Measurements from ENCODE around the gene SSTR3.
A peak's percentile ranks its signal among the peaks of the same experiment; 100 is the strongest.
"Not testable (repeated sequence)": the region's sequence is repeated elsewhere in the genome, so short reads cannot be mapped to it uniquely, and the experiment has no call there.

SSTR3 gene

GRCh38 chr22:37242395-37242918 is 30.2 kb upstream of the SSTR3 start:
- peak; percentile 89 for DNase-seq (ENCODE audit: low spot score)

DNA sequence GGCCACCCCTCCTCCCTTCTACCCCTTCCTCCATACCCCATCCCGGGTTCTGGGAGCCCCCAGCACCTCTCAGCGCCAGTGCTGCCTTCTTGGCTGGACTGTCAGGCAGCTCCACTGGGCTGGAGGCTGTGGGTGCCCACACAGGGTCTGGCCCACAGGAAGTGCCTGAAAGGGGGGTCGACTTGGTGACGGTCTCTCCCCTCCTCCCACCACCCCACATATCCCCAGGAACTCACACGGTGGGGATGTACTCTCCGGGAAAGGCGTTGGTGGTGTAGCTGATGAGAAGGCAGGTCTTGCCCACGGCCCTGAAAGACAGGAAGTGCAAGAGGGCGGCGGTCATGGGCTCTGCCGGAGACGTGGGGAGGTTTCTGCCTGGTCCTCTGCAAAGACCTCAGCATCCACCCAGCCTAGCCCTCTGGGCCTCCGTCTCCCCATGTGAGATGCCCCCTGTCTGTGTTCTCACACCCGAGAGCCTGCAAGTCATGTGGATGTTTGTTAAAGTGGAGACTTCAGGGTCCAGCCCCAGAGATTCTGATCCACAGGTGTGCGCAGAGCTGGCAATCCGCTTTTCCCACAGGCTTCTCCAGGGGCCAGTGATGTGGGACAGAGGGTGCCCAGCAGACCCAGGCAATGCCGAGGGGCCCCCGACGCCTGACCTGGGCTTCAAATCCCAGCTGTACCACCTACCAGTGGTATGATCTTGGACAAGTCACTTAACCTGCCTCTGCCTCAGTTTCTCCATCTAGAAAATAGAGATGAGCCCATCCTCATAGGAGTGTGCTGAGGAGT is 29.3 kb upstream of the SSTR3 start:
- DNase-seq (ENCODE audit: low spot score): no peak

DNA sequence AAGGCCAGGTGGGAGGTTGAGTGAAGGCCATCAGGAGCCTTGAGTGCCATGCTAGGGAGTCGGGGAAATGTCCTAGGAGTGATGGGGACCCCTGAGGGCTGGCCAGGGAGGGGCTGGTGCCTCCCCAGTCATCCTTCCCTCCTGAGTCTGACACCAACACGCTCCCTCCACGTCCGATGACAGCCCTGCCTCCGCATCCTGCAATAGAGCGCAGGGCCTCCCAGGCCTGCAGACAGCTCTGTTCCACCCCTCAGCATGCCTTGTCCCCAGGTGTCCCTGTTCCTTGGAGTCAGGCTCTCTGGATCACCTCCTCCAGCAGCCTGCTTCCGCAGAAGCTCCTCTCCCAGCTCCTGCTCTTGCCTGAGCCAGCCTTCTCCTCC is 28.7 kb upstream of the SSTR3 start:
- DNase-seq (ENCODE audit: low spot score): no peak

- DNase-seq (ENCODE audit: low spot score): no peak
Measured at GRCh38 chr22:37240240-37240940, 28.1 kb upstream of the SSTR3 start.

DNA sequence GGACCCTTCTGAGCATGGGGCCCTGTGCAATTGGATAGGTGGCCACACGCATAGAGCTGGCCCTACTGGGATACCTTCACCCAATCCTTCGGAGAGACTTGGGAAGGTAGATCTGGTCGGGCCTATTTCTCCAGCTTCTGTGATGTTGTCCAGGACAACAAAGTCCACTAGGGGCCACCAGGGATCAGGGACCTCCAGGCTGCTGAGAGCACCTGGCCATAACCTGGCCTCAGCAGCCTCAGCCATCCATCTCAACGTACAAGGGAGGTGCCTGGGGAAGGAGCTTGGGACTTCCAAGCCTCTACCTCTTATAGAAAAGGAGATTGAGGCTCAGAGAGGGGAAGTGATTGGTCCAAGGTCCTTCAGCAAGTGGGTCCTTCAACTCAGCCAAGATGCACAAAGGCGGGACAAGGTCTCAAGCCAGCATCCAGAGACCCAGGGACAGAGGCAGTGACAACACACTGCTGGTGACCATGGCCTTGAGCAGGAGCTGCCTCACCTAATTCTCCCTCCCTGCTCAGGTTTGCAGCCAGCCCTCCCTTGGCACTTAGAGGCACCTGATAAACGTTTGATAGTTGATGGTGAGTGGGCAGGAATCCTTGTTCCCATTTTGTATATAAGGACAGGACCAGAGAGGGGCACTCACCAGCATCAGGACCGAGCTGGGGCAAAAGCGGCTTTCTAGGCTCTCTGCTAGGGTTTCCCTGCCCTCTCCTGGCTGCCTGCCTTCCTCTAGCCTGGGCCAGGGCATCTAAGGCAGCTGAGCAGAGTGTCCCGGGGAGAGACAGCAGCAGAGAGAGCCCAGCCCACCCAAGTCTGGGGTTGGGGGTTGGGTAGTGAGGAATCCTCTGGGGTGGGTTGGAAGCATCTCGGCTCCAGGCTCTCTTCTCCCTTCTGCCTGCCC is 27.3 kb upstream of the SSTR3 start:
- no peak for DNase-seq (ENCODE audit: low spot score)

GRCh38 chr22:37237371-37238268 is 25.3 kb upstream of the SSTR3 start:
- no peak for DNase-seq (ENCODE audit: low spot score)

- no peak for DNase-seq (ENCODE audit: low spot score)
Measured at GRCh38 chr22:37235897-37236607, 23.8 kb upstream of the SSTR3 start.

DNA sequence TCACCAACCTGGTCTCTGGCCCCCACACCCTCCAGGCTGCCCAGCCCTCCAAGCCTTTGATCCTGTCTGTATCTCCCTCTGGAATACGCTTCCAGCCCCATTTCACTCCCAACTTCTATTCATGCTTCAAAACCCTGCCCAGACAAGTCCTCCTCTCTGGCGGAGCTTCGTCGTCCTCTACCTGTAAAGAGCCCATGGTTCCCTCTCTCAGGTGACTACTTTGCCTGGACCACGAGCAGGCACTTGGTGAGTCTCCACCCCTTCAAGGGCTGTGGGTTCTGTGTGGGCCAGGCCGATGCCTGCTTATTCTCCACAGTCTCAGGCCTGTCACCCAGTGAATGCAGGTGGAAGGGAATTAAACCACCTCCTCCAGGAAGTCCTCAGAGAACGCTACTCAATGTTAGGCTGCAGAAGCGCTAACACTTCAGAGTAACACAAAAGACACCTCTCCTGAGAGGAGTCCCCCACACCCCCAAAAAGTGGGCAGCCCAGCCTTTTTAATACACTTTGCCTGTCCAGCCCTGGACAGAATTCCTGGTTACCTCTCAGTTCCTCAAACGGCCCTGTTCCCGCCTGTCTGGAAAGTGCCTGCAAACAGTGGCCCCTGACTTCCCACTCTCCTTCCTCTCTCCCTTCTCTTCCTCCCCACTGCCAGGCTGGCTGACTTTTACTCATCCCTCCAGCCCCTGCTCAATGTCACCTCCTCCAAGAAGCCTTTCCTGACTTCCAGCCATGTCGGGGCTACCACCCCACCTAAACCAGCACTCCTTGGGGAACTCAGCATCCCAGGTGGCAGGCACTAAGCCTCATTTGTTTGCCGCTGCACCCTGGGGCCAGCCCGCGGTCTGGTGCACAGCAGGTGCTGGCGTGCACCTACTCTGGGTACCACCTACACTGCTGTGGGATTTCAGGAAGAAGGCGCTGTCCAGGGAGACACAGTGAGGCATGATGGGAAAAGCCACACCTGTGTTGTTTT is 22.7 kb upstream of the SSTR3 start:
- DNase-seq (ENCODE audit: low spot score): no peak

GRCh38 chr22:37233751-37234631 is 21.7 kb upstream of the SSTR3 start:
- no peak for DNase-seq (ENCODE audit: low spot score)

- not testable (repeated sequence) for DNase-seq (ENCODE audit: low spot score)
Measured at GRCh38 chr22:37233371-37233750, 21.1 kb upstream of the SSTR3 start.

DNA sequence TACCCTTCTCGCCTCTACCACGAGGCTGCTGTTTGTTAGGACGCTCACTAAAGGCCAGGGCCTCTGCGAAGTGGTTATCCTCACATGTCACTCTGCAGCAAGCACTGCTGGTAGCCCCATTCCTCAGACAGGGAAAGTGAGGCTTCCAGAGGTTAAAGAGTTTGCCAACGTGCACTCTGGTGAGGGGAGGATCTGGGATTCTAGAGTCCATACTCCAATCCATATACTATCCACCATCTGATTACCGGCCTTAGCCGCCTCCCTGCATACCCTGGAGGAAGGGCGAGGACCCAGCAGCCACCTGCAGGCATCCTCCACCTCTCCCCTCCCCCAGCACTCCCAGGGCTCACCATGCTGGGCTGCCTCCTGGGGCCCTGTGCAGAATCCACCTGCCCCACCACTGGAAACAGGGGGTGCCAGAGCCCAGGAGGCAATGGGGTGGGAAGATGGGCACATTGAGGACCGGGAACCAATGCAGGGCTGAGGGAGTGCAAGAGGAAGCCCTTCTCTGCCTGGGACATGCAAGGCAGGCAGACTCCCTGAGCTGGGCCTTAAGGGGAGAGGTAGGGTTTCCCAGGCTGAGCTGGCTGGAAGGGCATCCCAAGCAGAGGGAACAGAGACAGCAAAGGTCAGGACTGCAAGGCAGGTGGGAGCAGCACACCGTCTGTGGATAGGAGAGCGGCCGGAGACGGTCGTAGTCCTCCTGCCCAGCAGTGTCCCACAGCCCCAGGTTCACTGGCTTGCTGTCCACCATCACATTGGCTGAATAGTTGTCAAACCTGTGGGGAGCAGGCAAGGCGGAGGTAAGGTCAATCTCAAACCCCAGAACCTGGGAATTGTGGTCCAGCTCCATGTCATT is 20.1 kb upstream of the SSTR3 start:
- DNase-seq (ENCODE audit: low spot score): no peak

- DNase-seq (ENCODE audit: low spot score): no peak
Measured at GRCh38 chr22:37231406-37232139, 19.3 kb upstream of the SSTR3 start.

DNA sequence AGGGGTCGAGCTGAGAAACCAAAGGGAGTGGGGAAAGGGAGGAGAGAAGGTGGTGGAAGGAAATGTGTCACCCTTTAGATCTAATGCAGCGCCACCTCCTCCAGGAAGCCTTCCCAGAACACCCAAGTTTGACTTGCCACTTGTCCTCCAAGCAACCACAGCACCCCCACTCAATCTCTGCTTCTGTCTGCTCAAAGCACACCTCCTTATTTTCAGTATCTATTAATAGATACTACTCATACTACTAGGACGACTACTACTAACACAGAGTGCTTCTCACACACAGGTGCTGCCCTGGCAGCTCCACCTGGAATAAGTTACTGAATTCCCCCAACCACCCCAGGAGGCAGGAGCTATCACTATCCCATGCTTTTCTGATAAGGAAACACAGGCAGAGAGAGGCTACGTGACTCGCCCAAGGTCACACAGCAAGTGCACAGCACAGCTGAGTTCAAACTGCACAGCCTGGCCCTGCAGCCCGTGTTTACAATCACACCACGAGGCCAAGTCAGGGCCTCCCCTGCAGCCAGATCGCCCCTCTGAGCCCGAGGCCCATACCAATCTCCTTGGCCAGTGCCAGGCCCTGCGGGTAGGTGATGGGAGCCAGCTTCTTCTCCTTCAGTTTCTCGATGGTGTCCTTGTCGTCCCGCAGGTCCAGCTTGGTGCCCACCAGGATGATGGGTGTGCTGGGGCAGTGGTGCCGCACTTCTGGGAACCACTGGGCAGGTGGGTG is 18.6 kb upstream of the SSTR3 start:
- peak; percentile 45 for DNase-seq (ENCODE audit: low spot score)

DNA sequence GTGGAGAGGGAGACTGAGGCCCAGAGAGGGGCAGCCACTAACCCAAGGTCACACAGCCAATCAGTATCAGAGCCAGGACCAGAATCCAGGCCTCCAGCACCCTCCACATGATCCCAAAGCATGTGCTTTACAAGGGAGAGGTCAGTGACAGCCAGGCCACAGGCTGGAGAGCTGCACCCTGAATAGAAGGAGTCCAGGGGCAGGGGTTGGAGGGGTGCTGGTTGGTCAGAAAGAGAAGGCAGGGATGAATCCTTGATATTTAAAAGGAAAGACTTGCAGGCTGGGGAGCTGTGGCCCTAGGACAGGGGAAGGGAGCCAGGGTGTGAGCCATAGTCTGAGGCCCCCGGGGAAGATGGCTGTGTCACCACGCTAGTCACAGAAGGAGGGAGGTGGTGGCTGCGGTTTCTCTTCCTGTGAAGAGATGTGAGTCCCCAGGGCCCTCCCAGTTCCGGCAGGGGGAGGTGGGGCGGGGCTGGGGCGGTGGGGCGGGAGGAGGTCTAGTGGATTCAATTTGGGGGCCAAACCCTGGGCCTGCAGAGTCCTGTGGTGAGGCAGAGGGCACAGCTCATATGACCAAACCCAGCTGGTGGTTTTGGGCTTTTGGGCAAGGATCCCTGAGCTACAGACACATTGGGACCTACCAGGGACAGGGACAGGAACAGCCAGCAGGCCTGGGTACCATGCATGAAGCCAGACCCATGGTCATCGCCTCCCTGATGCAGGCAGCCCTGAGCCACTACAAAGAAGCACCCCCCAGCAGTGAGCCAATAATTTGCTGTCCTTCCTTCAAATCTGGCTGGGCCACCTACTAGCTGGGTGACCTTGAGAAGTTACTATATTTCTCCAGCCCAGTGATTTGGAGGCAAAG is 17.8 kb upstream of the SSTR3 start:
- DNase-seq (ENCODE audit: low spot score): peak; percentile 82
